ENCODE measurements around the gene HNF4A. TPM values are rescaled to one million over a fixed set of nuclear protein-coding genes. Genes with fewer than 3 reads are reported as not detected.

Gene HNF4A
- total and polyA plus RNA-seq, 2 of the 13 experiments (the other 11 are each of a cell fraction or from before 2014, with no cell fraction given) = 80.9 to 169 TPM

DNA sequence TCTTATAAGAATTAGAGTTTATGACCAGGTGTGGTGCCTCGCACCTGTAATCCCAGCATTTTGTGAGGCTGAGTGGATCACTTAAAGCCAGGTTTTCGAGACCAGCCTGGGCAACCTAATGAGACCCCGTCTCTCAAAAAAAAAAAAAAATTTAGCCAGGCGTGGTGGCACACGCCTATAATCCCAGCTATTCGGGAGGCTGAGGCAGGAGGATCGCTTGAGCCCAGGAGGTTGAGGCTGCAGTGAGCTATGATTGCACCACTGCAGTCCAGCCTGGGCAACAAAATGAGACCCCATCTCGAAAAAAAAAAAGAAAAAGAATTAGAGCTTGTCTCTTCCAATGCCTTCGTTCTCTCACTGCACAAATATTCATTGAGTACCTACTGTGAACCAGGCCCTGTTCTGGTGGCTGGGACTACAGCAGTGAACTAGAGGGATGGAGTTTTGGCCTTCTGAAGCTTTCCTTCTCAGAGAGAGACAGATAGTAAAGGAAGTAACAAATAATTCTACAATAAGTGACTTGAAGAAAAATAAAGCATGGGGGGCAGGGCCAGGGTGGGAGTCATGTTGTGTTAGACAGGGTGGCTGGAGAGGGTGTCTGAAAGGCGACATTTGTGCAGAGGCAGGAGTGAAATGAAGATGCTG is 56.4 kb downstream of the HNF4A start (continued):
- TF ChIP-seq, protein P1, sequence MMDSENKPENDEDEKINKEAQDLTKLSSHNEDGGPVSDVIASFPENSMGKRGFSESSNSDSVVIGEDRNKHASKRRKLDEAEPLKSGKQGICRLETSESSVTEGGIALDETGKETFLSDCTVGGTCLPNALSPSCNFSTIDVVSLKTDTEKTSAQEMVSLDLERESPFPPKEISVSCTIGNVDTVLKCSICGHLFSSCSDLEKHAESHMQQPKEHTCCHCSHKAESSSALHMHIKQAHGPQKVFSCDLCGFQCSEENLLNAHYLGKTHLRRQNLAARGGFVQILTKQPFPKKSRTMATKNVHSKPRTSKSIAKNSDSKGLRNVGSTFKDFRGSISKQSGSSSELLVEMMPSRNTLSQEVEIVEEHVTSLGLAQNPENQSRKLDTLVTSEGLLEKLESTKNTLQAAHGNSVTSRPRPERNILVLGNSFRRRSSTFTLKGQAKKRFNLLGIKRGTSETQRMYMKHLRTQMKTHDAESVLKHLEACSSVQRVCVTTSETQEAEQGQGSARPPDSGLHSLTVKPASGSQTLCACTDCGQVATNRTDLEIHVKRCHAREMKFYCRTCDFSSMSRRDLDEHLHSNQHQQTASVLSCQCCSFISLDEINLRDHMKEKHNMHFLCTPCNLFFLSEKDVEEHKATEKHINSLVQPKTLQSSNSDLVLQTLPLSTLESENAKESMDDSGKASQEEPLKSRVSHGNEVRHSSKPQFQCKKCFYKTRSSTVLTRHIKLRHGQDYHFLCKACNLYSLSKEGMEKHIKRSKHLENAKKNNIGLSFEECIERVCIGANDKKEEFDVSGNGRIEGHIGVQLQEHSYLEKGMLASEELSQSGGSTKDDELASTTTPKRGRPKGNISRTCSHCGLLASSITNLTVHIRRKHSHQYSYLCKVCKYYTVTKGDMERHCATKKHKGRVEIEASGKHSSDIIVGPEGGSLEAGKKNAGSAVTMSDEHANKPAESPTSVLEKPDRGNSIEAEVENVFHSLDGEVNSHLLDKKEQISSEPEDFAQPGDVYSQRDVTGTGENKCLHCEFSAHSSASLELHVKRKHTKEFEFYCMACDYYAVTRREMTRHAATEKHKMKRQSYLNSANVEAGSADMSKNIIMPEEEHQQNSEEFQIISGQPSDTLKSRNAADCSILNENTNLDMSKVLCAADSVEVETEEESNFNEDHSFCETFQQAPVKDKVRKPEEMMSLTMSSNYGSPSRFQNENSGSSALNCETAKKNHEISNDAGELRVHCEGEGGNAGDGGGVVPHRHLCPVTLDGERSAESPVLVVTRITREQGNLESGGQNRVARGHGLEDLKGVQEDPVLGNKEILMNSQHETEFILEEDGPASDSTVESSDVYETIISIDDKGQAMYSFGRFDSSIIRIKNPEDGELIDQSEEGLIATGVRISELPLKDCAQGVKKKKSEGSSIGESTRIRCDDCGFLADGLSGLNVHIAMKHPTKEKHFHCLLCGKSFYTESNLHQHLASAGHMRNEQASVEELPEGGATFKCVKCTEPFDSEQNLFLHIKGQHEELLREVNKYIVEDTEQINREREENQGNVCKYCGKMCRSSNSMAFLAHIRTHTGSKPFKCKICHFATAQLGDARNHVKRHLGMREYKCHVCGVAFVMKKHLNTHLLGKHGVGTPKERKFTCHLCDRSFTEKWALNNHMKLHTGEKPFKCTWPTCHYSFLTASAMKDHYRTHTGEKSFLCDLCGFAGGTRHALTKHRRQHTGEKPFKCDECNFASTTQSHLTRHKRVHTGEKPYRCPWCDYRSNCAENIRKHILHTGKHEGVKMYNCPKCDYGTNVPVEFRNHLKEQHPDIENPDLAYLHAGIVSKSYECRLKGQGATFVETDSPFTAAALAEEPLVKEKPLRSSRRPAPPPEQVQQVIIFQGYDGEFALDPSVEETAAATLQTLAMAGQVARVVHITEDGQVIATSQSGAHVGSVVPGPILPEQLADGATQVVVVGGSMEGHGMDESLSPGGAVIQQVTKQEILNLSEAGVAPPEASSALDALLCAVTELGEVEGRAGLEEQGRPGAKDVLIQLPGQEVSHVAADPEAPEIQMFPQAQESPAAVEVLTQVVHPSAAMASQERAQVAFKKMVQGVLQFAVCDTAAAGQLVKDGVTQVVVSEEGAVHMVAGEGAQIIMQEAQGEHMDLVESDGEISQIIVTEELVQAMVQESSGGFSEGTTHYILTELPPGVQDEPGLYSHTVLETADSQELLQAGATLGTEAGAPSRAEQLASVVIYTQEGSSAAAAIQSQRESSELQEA (CRISPR knock-in tag; IDR thresholded peaks at IDR 0.05; ENCODE audit: not compliant biosample characterization) = no peak
- TF ChIP-seq GZF1 (CRISPR knock-in tag; IDR thresholded peaks at IDR 0.05) (no peak), MLLT10 (CRISPR knock-in tag; IDR thresholded peaks at IDR 0.05) (no peak), GATAD2A (CRISPR knock-in tag; IDR thresholded peaks at IDR 0.05) (no peak), ZNF547 (CRISPR knock-in tag; IDR thresholded peaks at IDR 0.05) (0 out of 2 replicates have a peak, but pooled peaks have one; percentile 20), ZNF33A (CRISPR knock-in tag; IDR thresholded peaks at IDR 0.05; ENCODE audit: borderline replicate concordance) (no peak), ZBTB42 (CRISPR knock-in tag; IDR thresholded peaks at IDR 0.05) (no peak), U2AF1 (optimal IDR thresholded peaks at IDR 0.05; ENCODE audit: low read depth, low read length) (peak; percentile 82), IKZF4 (CRISPR knock-in tag; IDR thresholded peaks at IDR 0.05; ENCODE audit: borderline replicate concordance, low read depth, not compliant biosample characterization) (no peak), ZNF10 (CRISPR knock-in tag; IDR thresholded peaks at IDR 0.05; ENCODE audit: borderline replicate concordance, low read depth) (no peak), MYNN (CRISPR knock-in tag; IDR thresholded peaks at IDR 0.05; ENCODE audit: low read depth) (0 out of 2 replicates have a peak, but pooled peaks have one; percentile 6), ZFP41 (CRISPR knock-in tag; IDR thresholded peaks at IDR 0.05; ENCODE audit: borderline replicate concordance) (no peak), FOXJ3 (CRISPR knock-in tag; IDR thresholded peaks at IDR 0.05; ENCODE audit: borderline replicate concordance) (no peak), SMARCE1 (IDR thresholded peaks at IDR 0.05; ENCODE audit: borderline replicate concordance) (no peak)
- TF ChIP-seq, protein P2, sequence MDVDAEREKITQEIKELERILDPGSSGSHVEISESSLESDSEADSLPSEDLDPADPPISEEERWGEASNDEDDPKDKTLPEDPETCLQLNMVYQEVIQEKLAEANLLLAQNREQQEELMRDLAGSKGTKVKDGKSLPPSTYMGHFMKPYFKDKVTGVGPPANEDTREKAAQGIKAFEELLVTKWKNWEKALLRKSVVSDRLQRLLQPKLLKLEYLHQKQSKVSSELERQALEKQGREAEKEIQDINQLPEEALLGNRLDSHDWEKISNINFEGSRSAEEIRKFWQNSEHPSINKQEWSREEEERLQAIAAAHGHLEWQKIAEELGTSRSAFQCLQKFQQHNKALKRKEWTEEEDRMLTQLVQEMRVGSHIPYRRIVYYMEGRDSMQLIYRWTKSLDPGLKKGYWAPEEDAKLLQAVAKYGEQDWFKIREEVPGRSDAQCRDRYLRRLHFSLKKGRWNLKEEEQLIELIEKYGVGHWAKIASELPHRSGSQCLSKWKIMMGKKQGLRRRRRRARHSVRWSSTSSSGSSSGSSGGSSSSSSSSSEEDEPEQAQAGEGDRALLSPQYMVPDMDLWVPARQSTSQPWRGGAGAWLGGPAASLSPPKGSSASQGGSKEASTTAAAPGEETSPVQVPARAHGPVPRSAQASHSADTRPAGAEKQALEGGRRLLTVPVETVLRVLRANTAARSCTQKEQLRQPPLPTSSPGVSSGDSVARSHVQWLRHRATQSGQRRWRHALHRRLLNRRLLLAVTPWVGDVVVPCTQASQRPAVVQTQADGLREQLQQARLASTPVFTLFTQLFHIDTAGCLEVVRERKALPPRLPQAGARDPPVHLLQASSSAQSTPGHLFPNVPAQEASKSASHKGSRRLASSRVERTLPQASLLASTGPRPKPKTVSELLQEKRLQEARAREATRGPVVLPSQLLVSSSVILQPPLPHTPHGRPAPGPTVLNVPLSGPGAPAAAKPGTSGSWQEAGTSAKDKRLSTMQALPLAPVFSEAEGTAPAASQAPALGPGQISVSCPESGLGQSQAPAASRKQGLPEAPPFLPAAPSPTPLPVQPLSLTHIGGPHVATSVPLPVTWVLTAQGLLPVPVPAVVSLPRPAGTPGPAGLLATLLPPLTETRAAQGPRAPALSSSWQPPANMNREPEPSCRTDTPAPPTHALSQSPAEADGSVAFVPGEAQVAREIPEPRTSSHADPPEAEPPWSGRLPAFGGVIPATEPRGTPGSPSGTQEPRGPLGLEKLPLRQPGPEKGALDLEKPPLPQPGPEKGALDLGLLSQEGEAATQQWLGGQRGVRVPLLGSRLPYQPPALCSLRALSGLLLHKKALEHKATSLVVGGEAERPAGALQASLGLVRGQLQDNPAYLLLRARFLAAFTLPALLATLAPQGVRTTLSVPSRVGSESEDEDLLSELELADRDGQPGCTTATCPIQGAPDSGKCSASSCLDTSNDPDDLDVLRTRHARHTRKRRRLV (CRISPR knock-in tag; IDR thresholded peaks at IDR 0.05) = 0 out of 2 replicates have a peak, but pooled peaks have one; percentile 18
- TF ChIP-seq, protein P3, sequence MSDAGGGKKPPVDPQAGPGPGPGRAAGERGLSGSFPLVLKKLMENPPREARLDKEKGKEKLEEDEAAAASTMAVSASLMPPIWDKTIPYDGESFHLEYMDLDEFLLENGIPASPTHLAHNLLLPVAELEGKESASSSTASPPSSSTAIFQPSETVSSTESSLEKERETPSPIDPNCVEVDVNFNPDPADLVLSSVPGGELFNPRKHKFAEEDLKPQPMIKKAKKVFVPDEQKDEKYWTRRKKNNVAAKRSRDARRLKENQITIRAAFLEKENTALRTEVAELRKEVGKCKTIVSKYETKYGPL (CRISPR knock-in tag; IDR thresholded peaks at IDR 0.05) = no peak
